GM19025 (cell line): ENCODE measurements around the gene ALDH4A1.
"Not testable (repeated sequence)": the region's sequence is repeated elsewhere in the genome, so short reads cannot be mapped to it uniquely, and the experiment has no call there.

Experiments used
- ATAC-seq: cut with Tn5 transposase; IDR thresholded peaks from one replicate; pipeline ENCODE4 v1.9.1; 2021; ENCODE audit warnings: mild to moderate bottlenecking, low read depth, moderate library complexity; ENCODE audit not compliant: unreplicated experiment

The ALDH4A1 gene

DNA sequence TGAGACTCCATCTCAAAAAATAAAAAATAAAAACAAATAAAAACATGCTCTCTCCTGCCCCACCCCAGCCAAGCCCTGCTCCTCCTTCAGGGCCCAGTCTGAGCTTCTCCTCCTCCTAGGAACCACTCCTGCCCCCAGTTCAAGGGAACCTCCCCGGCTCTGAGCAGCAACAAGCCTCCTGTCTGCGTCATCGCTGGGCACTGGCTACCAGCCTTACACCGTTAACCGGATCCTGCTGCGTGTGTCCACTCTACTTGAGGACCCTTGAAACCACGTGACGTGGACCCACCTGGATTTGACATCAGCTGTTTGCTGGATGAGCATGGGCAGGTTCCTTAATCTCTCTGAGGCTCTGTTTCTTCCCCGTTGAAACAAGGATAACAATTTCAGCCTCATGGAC is 41.3 kb downstream of the ALDH4A1 start:
- no peak for ATAC-seq

DNA sequence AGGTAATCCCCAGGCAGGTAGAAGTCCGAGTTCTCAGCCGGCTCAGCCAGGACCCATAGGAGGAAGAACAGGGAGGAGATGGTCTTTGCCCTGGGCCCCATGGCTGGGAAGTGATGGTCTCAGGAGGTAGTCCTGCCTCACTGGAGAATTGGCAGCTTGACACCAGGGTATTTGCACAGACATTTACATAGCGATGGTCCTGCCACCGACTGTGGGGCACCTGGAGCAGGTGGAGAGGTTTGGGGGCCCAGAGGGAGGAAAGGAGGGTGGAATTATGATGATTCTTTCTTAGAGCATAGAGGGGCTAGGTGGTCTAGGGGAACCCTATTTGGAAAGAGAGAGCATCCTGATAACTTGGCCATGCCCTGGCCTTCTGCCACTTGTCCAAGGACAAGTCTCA is 42.8 kb downstream of the ALDH4A1 start, which contains the start of gene TAS1R2:
TAS1R2 (minus strand) TSS at position 101 of the 400 bp plus-strand sequence; CDS start at position 101, 0 bp downstream.
- no peak for ATAC-seq

DNA sequence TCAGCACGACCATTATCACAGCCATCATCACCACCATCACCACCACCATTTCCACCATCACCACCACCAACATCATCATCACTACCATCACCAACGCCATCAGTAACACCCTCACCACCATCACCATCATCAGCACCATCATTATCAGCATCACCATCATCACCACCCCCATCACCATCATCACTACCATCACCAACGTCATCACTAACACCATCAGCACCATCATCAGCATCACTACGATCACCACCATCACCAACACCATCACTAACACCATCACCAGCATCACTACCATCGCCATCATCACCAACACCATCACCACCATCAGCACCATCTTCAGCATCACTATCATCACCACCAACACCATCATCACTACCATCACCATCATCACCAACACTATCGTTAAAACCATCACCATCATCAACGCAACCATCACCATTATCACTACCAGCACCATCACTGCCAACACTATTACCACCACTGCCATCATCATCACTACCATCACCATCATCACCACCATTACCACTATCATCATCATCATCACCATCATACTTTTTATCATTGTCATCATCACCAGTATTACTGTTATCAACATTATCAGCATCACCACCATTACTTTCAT is 44.2 kb downstream of the ALDH4A1 start:
- no peak for ATAC-seq

DNA sequence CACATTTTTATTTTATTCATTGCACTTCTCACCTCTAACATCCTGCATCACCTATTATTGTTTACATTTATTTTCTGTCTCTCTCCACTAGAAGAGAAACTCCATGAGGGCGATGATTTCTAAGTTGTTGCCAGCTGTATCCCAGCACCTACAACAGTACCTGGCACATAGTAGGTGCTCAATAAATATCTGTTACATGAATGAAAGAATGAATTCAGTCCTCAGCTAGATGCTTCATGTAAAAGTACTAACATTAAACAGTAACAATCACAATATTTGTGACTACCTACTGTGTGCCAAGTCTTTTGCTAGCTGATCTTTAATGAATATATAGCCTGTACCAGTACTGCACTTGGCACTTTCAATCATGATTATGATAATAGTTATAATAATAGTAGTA is 45.9 kb downstream of the ALDH4A1 start:
- no peak for ATAC-seq

DNA sequence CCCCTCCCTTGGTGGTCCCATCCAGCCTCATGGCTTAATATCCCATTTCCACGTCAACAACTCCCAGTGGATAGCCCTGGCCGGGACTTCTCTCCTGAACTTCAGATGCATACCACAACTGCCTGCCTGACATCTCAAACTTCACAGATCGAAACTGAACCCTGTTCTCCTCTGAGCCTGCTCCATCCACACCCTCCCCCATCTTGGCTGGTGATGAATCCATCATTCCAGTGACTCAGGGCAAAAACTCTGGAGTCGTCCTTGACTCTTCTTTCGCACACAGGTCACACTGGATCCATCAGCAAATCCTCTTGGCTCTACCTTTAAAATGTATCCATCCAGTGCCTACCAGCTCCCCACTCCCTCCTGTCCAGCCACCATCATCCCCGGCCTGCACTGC is 46.8 kb downstream of the ALDH4A1 start:
- no peak for ATAC-seq

DNA sequence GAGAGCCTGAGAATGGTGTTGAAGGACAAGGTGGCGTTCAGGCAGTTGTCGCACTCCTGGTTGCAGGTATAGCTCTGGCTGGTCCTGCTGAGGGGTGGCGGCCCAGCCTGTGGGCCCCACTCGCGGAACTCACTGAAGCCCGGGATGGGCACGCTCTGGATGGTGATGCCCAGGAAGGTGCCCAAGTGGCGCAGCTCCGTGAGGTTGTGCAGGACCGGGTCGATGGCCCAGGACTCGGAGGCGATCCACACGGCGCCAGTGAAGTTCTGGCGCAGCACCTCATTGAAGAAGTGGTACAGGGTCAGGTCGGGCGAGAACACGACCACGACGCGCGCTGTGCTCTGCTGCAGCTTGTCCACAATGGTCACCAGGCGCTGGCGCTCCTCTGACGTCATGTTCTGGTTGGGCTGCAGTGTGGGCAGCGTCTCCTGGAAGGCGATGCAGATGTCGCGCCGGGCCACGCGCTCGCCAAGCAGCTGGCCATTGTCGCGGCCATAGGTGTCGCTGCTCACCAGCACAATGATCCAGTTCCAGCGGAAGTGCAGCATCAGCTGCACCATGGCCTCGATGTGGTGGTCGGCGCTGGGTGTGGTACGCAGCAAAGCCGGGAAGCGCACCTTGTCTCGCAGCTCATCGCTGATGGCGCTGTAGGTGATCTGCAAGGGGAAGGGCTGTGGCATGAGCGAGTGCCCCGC is 47.9 kb downstream of the ALDH4A1 start:
- no peak for ATAC-seq

DNA sequence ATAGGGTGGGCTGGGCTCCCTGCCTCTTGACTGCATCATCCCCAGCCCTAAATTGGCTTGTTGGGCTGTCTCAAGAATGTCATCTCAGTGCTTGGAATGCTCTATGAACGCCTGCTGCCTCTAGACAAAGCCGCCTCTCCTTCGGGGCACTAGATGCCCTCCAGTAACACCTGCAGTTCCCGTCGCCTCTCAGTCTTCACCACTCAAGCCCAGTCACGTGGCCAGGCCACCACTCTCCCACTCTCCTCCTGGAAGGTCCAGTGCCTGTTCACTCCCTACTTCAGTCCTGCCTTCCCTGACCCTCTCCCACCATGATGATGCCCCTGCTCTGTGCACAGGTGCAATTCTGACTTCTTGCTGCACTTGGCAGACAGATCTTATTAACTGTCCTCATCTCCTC is 49.9 kb downstream of the ALDH4A1 start:
- no peak for ATAC-seq

DNA sequence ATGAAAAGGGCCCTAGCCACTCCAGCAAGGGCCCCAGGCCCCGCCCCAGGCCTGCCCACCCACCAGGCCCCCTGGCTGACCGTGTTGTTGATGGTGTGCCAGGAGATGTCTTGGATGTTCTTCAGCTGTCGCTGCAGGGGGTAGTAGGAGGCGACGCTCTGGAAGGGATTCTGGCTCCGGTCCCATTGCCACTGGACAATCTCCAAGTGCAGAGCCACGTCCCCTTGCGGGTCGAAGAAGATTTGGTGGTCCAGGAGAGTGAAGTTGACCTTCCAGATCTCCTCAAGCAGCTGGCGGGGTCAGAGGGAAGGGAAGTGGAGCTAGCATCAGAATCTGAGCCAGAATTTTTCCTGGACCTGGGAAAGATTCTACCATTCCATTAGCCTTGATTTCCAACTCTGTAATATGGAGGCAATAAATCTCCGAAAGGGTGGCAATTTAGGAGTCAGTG is 53.1 kb downstream of the ALDH4A1 start:
- no peak for ATAC-seq

DNA sequence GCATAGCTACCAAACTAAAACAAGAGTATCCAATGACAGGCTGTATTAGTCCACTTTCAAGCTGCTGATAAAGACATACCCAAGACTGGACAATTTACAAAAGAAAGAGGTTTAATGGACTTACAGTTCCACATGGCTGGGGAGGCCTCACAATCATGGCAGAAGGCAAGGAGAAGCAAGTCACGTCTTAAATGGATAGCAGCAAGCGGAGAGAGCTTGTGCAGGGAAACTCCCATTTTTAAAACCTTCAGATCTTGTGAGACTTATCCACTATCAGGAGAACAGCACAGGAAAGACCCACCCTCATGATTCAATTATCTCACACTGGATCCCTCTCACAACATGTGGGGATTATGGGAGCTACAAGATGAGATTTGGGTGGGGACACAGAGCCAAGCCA is 54.6 kb downstream of the ALDH4A1 start:
- not testable (repeated sequence) for ATAC-seq

DNA sequence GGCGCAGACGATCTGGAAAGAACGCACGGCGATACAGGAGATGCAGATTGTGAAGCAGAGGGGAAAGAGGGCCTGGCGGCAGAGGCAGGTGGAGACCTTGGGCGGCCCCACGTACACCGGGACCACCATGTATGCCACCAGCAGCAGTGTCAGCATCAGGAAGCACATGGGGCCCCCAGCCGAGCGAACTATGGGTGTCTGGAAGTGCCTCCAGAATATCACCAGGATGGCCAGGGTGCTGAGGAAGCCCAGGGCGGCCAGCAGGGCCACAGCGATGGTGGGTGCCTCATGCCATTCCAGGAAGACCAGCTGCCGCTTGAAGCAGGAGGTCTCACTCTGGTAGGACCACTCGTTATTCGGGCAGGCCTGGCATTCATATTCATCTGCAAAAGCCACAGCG is 62.2 kb downstream of the ALDH4A1 start:
- no peak for ATAC-seq

DNA sequence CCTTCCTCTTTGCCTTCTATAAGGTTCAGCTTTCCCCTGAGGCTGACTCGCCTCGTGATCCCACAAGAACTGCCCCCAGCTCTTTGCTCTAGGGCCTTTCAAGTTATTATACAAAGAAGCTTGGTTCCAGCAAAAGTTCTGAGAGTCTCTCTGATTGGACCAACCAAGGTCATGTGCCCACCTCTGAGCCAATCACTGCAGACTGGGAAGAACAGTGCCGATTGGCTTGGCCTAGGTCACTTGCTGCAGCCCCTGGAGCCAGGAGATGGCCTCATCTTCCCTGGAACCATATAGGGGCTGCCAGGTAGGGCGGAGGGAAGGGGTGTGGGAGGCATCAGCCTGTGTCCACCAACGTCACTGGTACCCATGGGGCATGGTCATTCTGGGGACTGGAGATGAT is 65.7 kb downstream of the ALDH4A1 start:
- ATAC-seq = no peak

DNA sequence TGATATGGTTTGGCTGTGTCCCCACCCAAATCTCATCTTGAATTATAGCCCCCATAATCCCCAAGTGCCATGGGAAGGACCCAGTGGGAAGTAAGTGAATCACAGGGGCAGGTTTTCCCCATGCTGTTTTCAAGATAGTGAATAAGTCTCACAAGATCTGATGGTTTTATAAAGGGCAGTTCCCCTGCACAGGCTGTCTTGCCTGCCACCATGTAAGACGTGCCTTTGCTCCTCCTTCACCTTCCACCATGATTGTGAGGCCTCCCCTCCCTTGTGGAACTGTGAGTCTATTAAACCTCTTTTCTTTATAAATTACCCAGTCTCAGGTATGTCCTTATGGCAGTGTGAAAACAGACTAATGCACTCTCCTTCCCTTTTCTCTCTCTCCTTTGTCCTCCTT is 70.0 kb downstream of the ALDH4A1 start:
- not testable (repeated sequence) for ATAC-seq

DNA sequence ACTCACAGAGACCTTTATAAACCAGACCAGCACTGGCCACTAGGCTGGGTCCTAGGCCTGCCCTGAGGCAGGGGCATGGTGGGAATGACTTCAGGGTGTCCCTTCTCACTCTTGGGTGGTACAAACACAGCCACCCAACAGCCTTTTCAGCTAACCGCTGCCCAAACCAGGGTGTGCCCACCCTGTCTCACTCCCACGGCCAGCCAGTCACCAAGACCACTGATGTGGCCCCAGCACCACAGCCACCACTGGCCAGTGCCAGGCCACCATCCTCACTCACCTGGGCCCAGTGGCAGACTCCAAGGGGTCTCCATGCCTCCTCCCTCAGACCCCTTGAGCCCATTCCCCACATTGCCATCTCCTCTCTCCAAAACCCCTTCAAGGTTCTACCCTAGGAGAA is 70.7 kb downstream of the ALDH4A1 start:
- no peak for ATAC-seq

DNA sequence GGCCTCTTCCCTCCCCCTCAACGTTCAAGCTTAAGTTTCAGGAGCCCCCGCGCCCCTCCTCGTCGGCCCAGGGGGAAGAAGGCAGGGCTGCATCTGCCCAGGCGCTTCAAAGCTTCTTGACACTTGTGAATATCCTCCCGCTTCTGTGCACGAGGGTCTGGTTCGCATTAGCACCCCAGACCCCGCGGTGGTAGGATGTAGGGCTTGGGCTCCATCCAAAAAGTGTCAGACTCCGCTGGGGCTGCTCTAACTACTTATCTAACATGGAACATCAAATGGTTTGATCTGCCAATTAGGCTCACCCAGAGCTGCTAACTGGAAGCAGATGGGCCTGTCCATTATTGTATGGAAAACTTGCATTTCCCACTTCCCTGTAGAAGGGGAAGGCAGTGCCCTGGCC is 71.8 kb downstream of the ALDH4A1 start:
- ATAC-seq = no peak

DNA sequence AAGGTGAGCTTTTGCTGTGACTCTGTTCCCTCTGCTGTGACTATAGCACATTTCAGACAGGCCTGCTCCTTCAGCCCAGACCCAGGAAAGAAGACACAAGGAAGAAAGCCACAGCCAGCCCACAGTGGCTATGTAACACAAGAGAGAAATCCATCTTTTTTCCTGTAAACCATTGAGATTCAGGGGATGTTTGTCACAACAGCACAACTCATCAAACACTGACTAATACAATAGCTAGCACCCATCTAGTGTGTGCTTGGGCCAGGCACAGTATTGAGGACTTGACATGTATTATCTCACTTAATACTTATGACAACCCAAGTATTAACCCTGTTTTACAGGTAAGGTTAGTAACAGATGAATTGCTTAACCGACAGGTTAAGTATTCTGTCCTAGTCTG is 72.7 kb downstream of the ALDH4A1 start:
- no peak for ATAC-seq

DNA sequence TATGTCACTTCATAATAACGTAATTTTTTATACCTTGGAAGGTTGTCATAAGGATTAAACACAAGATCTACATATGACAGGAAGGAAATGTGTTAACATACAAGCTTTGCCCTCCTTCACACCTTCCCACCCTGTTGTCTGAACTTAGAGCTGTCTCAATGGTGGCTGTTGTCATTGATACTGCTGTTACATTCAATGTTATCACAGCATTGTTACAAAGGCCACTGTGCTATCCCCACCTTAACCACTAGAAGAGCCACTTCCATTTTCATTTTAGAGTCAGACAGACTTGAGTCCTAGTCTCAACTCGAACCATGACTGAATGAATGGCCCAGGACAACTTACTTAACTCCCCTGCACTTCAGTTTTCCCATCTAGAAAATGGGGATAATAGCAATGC is 74.1 kb downstream of the ALDH4A1 start:
- no peak for ATAC-seq

DNA sequence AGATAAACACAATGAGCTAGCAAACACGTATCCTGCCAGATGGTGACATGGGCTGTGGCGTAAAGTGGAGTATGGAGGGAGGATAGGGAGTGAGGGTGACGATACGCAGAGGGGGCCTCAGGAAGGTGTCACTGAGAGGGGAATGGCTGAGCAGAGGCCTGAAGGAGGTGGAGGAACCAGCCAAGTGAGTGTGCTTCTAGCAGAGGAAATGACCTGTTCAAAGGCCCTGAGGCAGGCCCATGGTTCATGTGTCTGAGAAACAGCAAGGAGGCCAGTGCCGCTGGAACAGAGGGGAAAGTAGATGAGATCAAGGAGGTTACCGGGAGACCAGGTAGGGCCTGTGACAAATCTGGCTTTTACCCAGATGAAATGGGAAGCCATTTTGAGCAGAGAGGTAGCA is 78.9 kb downstream of the ALDH4A1 start:
- no peak for ATAC-seq
